ENCODE data around the gene IRF7.

DNA sequence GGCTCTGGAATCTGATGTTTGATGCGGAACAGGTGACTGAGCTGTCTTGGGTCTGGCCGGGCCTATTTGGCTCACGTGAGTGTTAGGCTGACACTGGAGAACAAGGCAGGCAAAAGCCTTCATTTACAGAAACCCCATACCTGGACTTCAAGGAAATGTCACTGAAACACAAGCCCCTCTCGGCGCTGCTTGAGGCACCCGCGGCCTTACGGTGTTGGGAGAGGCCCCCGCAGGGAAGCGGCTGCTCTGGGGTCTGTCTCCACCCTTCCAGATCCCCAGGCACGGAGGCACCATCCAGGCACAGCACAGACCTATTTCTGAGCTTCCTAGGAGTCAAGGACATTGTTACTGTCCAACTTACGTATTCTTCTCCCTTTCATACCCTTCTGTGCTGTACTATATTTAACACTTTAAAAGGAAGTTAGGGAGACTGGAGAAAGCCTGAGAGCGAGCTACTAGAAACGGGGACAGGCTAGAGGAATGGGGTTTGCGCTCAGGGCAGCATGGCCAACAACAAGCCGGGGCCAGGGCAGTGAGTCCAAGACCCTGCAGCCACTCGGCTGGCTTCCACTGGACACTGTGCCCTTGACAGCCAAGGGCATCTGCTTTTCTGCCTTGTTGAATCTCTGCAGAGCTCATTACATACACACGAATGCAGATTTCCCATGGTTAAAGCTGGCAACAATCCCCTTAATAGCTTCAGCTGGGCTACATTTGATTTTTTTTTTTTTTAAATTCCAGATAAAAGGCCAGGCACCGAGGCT, 45.1 kb upstream of the IRF7 start:
- TF ChIP-seq, protein P1, sequence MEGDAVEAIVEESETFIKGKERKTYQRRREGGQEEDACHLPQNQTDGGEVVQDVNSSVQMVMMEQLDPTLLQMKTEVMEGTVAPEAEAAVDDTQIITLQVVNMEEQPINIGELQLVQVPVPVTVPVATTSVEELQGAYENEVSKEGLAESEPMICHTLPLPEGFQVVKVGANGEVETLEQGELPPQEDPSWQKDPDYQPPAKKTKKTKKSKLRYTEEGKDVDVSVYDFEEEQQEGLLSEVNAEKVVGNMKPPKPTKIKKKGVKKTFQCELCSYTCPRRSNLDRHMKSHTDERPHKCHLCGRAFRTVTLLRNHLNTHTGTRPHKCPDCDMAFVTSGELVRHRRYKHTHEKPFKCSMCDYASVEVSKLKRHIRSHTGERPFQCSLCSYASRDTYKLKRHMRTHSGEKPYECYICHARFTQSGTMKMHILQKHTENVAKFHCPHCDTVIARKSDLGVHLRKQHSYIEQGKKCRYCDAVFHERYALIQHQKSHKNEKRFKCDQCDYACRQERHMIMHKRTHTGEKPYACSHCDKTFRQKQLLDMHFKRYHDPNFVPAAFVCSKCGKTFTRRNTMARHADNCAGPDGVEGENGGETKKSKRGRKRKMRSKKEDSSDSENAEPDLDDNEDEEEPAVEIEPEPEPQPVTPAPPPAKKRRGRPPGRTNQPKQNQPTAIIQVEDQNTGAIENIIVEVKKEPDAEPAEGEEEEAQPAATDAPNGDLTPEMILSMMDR (IDR thresholded peaks at IDR 0.05): no peak
- TF ChIP-seq POLR2A (IDR thresholded peaks at IDR 0.05): no peak
- no peak for TF ChIP-seq POLR2AphosphoS5 (IDR thresholded peaks at IDR 0.05)
